Activated CD4-positive, alpha-beta T cell treated with anti-CD3 and anti-CD28 coated beads, Interleukin-2, amount 50 U/mL, for 24 hours (primary cell): Measurements from ENCODE around the gene BAIAP2L1.
"Not testable (repeated sequence)": the region's sequence is repeated elsewhere in the genome, so short reads cannot be mapped to it uniquely, and the experiment has no call there.

ENCODE experiments used
- DNase-seq, 2 donors: peaks; one replicate each; pipeline ENCODE4 v3.0.0-alpha.2; 2020; ENCODE audit warnings: low read depth in 1 of 2, low spot score in 1 of 2

The BAIAP2L1 gene

GRCh38 chr7:98399890-98400541, 874 bp downstream of the BAIAP2L1 start:
- DNase-seq, result no peak

GRCh38 chr7:98399462-98399861, 1.4 kb downstream of the BAIAP2L1 start:
- DNase-seq, result no peak

GRCh38 chr7:98398567-98399372, 2.1 kb downstream of the BAIAP2L1 start:
- DNase-seq, result no peak

- DNase-seq, result no peak
Measured at GRCh38 chr7:98396768-98397167, 4.1 kb downstream of the BAIAP2L1 start.

- no peak for DNase-seq
Measured at GRCh38 chr7:98395951-98396350, 4.9 kb downstream of the BAIAP2L1 start.

- DNase-seq, result no peak
Measured at GRCh38 chr7:98395481-98395880, 5.4 kb downstream of the BAIAP2L1 start.

GRCh38 chr7:98394377-98394836, 6.5 kb downstream of the BAIAP2L1 start:
- DNase-seq, result no peak

GRCh38 chr7:98387544-98388226, 13.2 kb downstream of the BAIAP2L1 start:
- DNase-seq, result no peak

GRCh38 chr7:98387131-98387530, 13.8 kb downstream of the BAIAP2L1 start:
- no peak for DNase-seq

GRCh38 chr7:98385532-98385931, 15.4 kb downstream of the BAIAP2L1 start:
- DNase-seq, result not testable (repeated sequence)

- DNase-seq, result no peak
Measured at GRCh38 chr7:98378210-98378819, 22.6 kb downstream of the BAIAP2L1 start.

- DNase-seq, result no peak
Measured at GRCh38 chr7:98376711-98377110, 24.2 kb downstream of the BAIAP2L1 start.

GRCh38 chr7:98375664-98376063, 25.2 kb downstream of the BAIAP2L1 start:
- no peak for DNase-seq

GRCh38 chr7:98374285-98374680, 26.6 kb downstream of the BAIAP2L1 start:
- no peak for DNase-seq

GRCh38 chr7:98372993-98373392, 27.9 kb downstream of the BAIAP2L1 start:
- DNase-seq, result no peak

- DNase-seq, result no peak
Measured at GRCh38 chr7:98369726-98370125, 31.2 kb downstream of the BAIAP2L1 start.

- DNase-seq, result no peak
Measured at GRCh38 chr7:98368716-98369115, 32.2 kb downstream of the BAIAP2L1 start.

- DNase-seq, result no peak
Measured at GRCh38 chr7:98366562-98366938, 34.3 kb downstream of the BAIAP2L1 start.

GRCh38 chr7:98365863-98366561, 34.9 kb downstream of the BAIAP2L1 start:
- DNase-seq, result no peak

GRCh38 chr7:98364220-98364619, 36.7 kb downstream of the BAIAP2L1 start:
- no peak for DNase-seq

- DNase-seq, result no peak
Measured at GRCh38 chr7:98362517-98362916, 38.4 kb downstream of the BAIAP2L1 start.
